Endothelial cell of umbilical vein (primary cell): ENCODE measurements around the gene CACNB1. TPM values are rescaled to one million over a fixed set of nuclear protein-coding genes. Genes with fewer than 3 reads are reported as not detected.

Experiments
- Bru-seq: library from RNA; stranded (reverse); fragments of 400-500 nt; gene quantifications from one replicate; lab custom pipeline; 2021; lab: Mats Ljungman, UMichigan
- BruChase-seq, 2 experiments: library from RNA; stranded (reverse); fragments of 400-500 nt; gene quantifications; one replicate each; lab custom pipeline; 2021; lab: Mats Ljungman, UMichigan
- BruUV-seq: library from RNA; stranded (reverse); fragments of 400-500 nt; replicated peaks from 2 replicates; lab custom pipeline; 2021; lab: Mats Ljungman, UMichigan
- CTCF ChIA-PET: fragments of 300-600, 350-600 bp; sonication (Branson Sonifier 250); formaldehyde crosslinking; loops from one replicate; lab custom pipeline; 2021; ENCODE audit warnings: antibody characterized with exemption, inconsistent platforms; lab: Charles Lee
- POLR2A ChIA-PET: fragments of 300-600, 350-600 bp; sonication (Branson Sonifier 250); formaldehyde crosslinking; loops from one replicate; lab custom pipeline; 2021; ENCODE audit warnings: antibody characterized with exemption, inconsistent platforms; lab: Charles Lee
- DNase-seq: peaks from one replicate; pipeline ENCODE4 v3.0.0-alpha.2; 2011; ENCODE audit warnings: low read depth, low spot score
- FAIRE-seq: peaks from 2 replicates; lab custom pipeline; 2011; peaks lifted over from hg19 to GRCh38; lab: Jason Lieb, UNC
- H2AFZ ChIP-seq: 2 replicates; pipeline ENCODE4 v1.6.0; 2012; ENCODE audit warnings: low read depth, low read length, control low read depth, inconsistent platforms
- H3K27ac ChIP-seq: 2 replicates; pipeline ENCODE4 v1.5.1; 2011; ENCODE audit warnings: low read depth, mild to moderate bottlenecking, control low read depth, low read length, moderate library complexity; ENCODE audit not compliant: insufficient read depth
- H3K27me3 ChIP-seq, 2 experiments: 2 replicates each; pipeline versions ENCODE4 v1.6.0 to v1.6.1; 2011; ENCODE audit warnings: low read length in 2 of 2, mixed read lengths in 1 of 2; ENCODE audit not compliant: control insufficient read depth in 2 of 2, insufficient read depth in 2 of 2
- H3K36me3 ChIP-seq, 2 experiments: 2 replicates in 1 of 2; 3 replicates in 1 of 2; pipeline ENCODE4 v1.5.1; 2011; ENCODE audit warnings: low read length in 2 of 2, mild to moderate bottlenecking in 1 of 2, moderate library complexity in 1 of 2; ENCODE audit not compliant: control insufficient read depth in 2 of 2, insufficient read depth in 2 of 2; ENCODE audit errors: extremely low read depth in 1 of 2
- H3K4me1 ChIP-seq: 3 replicates; pipeline ENCODE4 v1.5.1; 2011; ENCODE audit warnings: mild to moderate bottlenecking, low read length; ENCODE audit not compliant: control insufficient read depth, insufficient read depth; ENCODE audit errors: extremely low read depth
- H3K4me2 ChIP-seq: 2 replicates; pipeline ENCODE4 v1.6.1; 2011; ENCODE audit warnings: low read length, control low read depth, mixed read lengths; ENCODE audit not compliant: insufficient read depth
- H3K4me3 ChIP-seq, 3 experiments: fragments of 200-600 bp in 1 of 3; sonication (generic), shearing (Covaris generic) in 1 of 3; replicated peaks in 1 of 3; 2 replicates each; pipeline ENCODE4 v1.5.1; 2011 to 2016; ENCODE audit warnings: control low read depth in 3 of 3, low read length in 3 of 3, mild to moderate bottlenecking in 2 of 3, inconsistent platforms in 1 of 3, low read depth in 1 of 3, moderate library complexity in 1 of 3; ENCODE audit not compliant: insufficient read depth in 1 of 3
- H3K79me2 ChIP-seq: 2 replicates; pipeline ENCODE4 v1.6.0; 2012; ENCODE audit warnings: low read length, inconsistent platforms; ENCODE audit not compliant: control insufficient read depth, insufficient read depth
- H3K9ac ChIP-seq: replicated peaks from 2 replicates; pipeline ENCODE3; 2011; ENCODE audit warnings: low read length, control low read depth; ENCODE audit not compliant: insufficient read depth; ENCODE audit errors: extremely low read depth
- H3K9me1 ChIP-seq: replicated peaks from 3 replicates; pipeline ENCODE4 v1.6.0; 2011; ENCODE audit warnings: mild to moderate bottlenecking, low read length; ENCODE audit not compliant: control insufficient read depth, insufficient read depth; ENCODE audit errors: extremely low read depth
- H3K9me3 ChIP-seq: replicated peaks from 2 replicates; pipeline ENCODE4 v1.5.1; 2012; ENCODE audit warnings: low read length, inconsistent platforms; ENCODE audit not compliant: control insufficient read depth, insufficient read depth
- H4K20me1 ChIP-seq: replicated peaks from 2 replicates; pipeline ENCODE3; 2011; ENCODE audit warnings: mild to moderate bottlenecking, low read length; ENCODE audit not compliant: control insufficient read depth, insufficient read depth; ENCODE audit errors: extremely low read depth
- FOS ChIP-seq: IDR thresholded peaks from 2 replicates; pipeline ENCODE4 v1.6.1; 2011; ENCODE audit warnings: mild to moderate bottlenecking, low read length, moderate library complexity, borderline replicate concordance; ENCODE audit not compliant: insufficient read depth
- GATA2 ChIP-seq: IDR thresholded peaks from 2 replicates; pipeline ENCODE4 v1.7.0; 2011; ENCODE audit warnings: low read depth, mild to moderate bottlenecking, moderate library complexity, mixed read lengths, low read length; ENCODE audit not compliant: insufficient read length, insufficient read depth
- JUN ChIP-seq: IDR thresholded peaks from 2 replicates; pipeline ENCODE4 v1.6.1; 2011; ENCODE audit warnings: borderline replicate concordance, low read depth; ENCODE audit not compliant: insufficient read length, insufficient read depth
- MYC ChIP-seq: IDR thresholded peaks from one replicate; pipeline ENCODE4 v1.6.1; 2011; ENCODE audit warnings: mild to moderate bottlenecking, low read depth, low read length
- POLR2A ChIP-seq: IDR thresholded peaks from 2 replicates; pipeline ENCODE4 v1.6.1; 2012; ENCODE audit warnings: low read depth, mild to moderate bottlenecking, control low read depth, low read length
- POLR2AphosphoS5 ChIP-seq: IDR thresholded peaks from 2 replicates; pipeline ENCODE4 v1.6.1; 2012; ENCODE audit warnings: low read depth, mild to moderate bottlenecking, control low read depth, low read length, moderate library complexity; ENCODE audit not compliant: insufficient read depth
- dilution Hi-C: fragments of 300-500 bp; cut with MboI; formaldehyde crosslinking; loops from one replicate; pipeline ENCODE4 v1.15.0; 2019; ENCODE audit warnings: low sequenced_read_pairs; ENCODE audit not compliant: extremely low pct_ligation_motif_present
- intact Hi-C: fragments of 100-400 bp; cut with micrococcal nuclease; formaldehyde crosslinking; loops from one replicate; pipeline ENCODE4 v1.10.0; 2022
- long read RNA-seq: library from polyadenylated mRNA; stranded (forward); transcript quantifications from one replicate; pipeline ENCODE4 v2.0.0, GENCODE V29; 2021
- polyA minus RNA-seq, 3 experiments: library from RNA; depleted of rRNA, polyadenylated mRNA; stranded (reverse); fragments of >200 nt; gene quantifications; 1 replicate in 1 of 3; 2 replicates in 2 of 3; pipeline ENCODE4 v1.2.3, GENCODE V29; 2011
- polyA plus RNA-seq, 4 experiments: library from polyadenylated mRNA; depleted of rRNA in 3 of 4; stranded (reverse) in 3 of 4; unstranded in 1 of 4; fragments of >200 nt; gene quantifications; 2 replicates each; pipeline versions ENCODE4 v1.2.1 to v1.2.3, GENCODE V29; 2011 to 2012; ENCODE audit warnings: missing spikeins in 1 of 4
- total RNA-seq: library from RNA; stranded (reverse); gene quantifications from 2 replicates; pipeline ENCODE4 v1.2.3, GENCODE V29; 2021
- TF ChIP-seq, protein P1 (sequence below), 2 donors: IDR thresholded peaks; 1 replicate in 1 of 2; 2 replicates in 1 of 2; pipeline ENCODE4 v1.5.1; 2011; ENCODE audit warnings: low read length in 2 of 2, mild to moderate bottlenecking in 2 of 2, moderate library complexity in 2 of 2, control low read depth in 1 of 2, inconsistent platforms in 1 of 2, low read depth in 1 of 2; ENCODE audit not compliant: insufficient read depth in 1 of 2; ENCODE audit errors: extremely low read depth in 1 of 2
- TF ChIP-seq, protein P2 (sequence below): IDR thresholded peaks from 2 replicates; pipeline ENCODE4 v1.6.1; 2011; ENCODE audit not compliant: insufficient read depth, insufficient read length

The CACNB1 gene
- total RNA-seq: 12.3 and 14.6 TPM in 2 replicates
- 4.7 and 5.0 TPM in 2 replicates for polyA plus RNA-seq
- polyA plus RNA-seq (2011; cell fraction: cytosol; rRNA removed): 2.5 and 3.3 TPM in 2 replicates
- 28.3 and 33.7 TPM in 2 replicates for polyA plus RNA-seq (2011; cell fraction: nucleus; rRNA removed)
- 3.7 and 5.1 TPM in 2 replicates for polyA plus RNA-seq (2012)
- 11.2 and 16.3 TPM in 2 replicates for polyA minus RNA-seq
- polyA minus RNA-seq (2011; cell fraction: cytosol; rRNA and poly(A)+ RNA removed): 4.7 TPM
- 9.0 and 9.9 TPM in 2 replicates for polyA minus RNA-seq (2011; cell fraction: nucleus; rRNA and poly(A)+ RNA removed)
- Bru-seq, nascent RNA: percentile 46 among the genes with signal in this experiment
- BruChase-seq, experiment 1, labeled RNA remaining after a 6-hour chase: percentile 51 among the genes with signal in this experiment
- BruChase-seq, experiment 2, labeled RNA remaining after a 2-hour chase: percentile 59 among the genes with signal in this experiment
- long read RNA-seq, partial matches to known transcripts: 3 of 12 reads
- long read RNA-seq, other reads (novel, unspliced or antisense): 8 of 12 reads

DNA sequence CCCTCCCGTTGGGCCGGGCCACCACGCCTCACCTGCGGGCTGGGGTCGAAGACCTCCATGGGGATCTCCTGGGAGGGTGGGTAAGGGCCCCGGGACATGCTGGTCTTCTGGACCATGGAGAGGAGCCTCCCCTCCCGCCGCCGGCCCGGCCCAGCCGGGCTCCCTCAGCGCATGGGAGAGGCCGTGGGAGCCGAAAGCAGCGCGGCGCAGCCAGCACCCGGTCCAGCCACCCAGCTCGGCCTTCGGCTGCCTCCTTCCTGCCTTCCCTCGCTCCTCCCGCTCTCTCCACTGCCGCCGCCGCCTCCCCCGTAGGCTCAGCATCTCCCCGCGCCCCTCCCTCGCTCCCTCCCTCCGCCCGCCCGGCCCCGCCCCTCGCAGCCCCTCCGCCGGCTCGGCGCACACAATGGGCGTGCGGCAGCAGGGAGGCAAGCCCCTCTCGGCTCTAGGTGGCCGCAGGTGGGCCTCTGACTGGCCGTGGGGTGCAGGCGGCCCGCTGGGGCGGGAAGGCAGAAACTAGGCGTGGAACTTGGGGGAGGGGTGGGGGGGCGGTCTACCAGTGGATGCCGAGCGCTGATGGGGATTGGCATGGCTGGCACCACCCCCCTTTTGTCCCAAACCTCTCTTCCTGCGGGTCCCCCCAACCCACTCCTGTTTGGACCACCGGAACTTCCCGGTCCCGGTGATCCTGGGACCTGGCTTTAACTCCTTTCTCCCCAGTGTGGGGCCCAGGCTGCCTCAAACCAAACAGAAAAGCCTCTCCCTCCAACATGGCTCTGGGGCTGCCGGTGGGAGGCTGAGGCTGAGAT, at the start of gene CACNB1:
CACNB1 (minus strand) TSS at position 290 of the 806 bp plus-strand sequence; CDS start at position 116, 174 bp downstream.
- peak within 1 kb of the TSS; percentile 54 for H3K4me2 ChIP-seq
- H2AFZ ChIP-seq: peak within 1 kb of the TSS; percentile 77
- H3K79me2 ChIP-seq: peaks cover 43% of the 10 kb centered on the region
- H4K20me1 ChIP-seq: no peaks in the 10 kb centered on the region
- DNase-seq: peak; percentile 69
- no peaks in the 10 kb centered on the region for H3K9me3 ChIP-seq
- no peaks in the 10 kb centered on the region for H3K27me3 ChIP-seq
- H3K4me1 ChIP-seq: peaks cover 23% of the 10 kb centered on the region
- TF ChIP-seq POLR2A: no peak
- no peak for TF ChIP-seq FOS
- TF ChIP-seq MYC: no peak
- no peak for TF ChIP-seq JUN
- TF ChIP-seq, protein P1, sequence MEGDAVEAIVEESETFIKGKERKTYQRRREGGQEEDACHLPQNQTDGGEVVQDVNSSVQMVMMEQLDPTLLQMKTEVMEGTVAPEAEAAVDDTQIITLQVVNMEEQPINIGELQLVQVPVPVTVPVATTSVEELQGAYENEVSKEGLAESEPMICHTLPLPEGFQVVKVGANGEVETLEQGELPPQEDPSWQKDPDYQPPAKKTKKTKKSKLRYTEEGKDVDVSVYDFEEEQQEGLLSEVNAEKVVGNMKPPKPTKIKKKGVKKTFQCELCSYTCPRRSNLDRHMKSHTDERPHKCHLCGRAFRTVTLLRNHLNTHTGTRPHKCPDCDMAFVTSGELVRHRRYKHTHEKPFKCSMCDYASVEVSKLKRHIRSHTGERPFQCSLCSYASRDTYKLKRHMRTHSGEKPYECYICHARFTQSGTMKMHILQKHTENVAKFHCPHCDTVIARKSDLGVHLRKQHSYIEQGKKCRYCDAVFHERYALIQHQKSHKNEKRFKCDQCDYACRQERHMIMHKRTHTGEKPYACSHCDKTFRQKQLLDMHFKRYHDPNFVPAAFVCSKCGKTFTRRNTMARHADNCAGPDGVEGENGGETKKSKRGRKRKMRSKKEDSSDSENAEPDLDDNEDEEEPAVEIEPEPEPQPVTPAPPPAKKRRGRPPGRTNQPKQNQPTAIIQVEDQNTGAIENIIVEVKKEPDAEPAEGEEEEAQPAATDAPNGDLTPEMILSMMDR (IDR thresholded peaks at IDR 0.05; ENCODE audit: extremely low read depth in 1 of 2, insufficient read depth in 1 of 2, low read depth in 1 of 2, low read length in 2 of 2): no peak
- TF ChIP-seq, protein P2, sequence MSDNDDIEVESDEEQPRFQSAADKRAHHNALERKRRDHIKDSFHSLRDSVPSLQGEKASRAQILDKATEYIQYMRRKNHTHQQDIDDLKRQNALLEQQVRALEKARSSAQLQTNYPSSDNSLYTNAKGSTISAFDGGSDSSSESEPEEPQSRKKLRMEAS: no peak
- TF ChIP-seq POLR2AphosphoS5: peak; percentile 64
- TF ChIP-seq GATA2: no peak
- no peak within 1 kb of the TSS for H3K9ac ChIP-seq
- BruUV-seq: no TSS peak
- peak within 1 kb of the TSS; percentile 58 to 74 (median 61) for H3K4me3 ChIP-seq
- intact Hi-C loops (no loop called here), dilution Hi-C loops (no loop called here)
- H3K9me1 ChIP-seq: no peaks in the 10 kb centered on the region
- H3K36me3 ChIP-seq: peaks cover 7 to 17% of the 10 kb centered on the region in 2 experiments
- ChIA-PET CTCF (interaction anchor here (0.5 to 1.5 kb wide), 5 partner anchors 14 to 215 kb away, joined by 3 to 6 read pairs (median 3); no protein-coding TSS in a partner anchor), POLR2A (interaction anchor here (0.8 kb wide), 1 partner anchor 45 kb away, joined by 4 read pairs; no protein-coding TSS in a partner anchor)
- FAIRE-seq: peak; percentile 83
- H3K27ac ChIP-seq: no peak within 1 kb of the TSS
